ENCODE measurements around the gene S100A8. TPM values are rescaled to one million over a fixed set of nuclear protein-coding genes. Genes with fewer than 3 reads are reported as not detected.

S100A8 gene
- total RNA-seq, 1 experiment from 2014 or later, result not detected

DNA sequence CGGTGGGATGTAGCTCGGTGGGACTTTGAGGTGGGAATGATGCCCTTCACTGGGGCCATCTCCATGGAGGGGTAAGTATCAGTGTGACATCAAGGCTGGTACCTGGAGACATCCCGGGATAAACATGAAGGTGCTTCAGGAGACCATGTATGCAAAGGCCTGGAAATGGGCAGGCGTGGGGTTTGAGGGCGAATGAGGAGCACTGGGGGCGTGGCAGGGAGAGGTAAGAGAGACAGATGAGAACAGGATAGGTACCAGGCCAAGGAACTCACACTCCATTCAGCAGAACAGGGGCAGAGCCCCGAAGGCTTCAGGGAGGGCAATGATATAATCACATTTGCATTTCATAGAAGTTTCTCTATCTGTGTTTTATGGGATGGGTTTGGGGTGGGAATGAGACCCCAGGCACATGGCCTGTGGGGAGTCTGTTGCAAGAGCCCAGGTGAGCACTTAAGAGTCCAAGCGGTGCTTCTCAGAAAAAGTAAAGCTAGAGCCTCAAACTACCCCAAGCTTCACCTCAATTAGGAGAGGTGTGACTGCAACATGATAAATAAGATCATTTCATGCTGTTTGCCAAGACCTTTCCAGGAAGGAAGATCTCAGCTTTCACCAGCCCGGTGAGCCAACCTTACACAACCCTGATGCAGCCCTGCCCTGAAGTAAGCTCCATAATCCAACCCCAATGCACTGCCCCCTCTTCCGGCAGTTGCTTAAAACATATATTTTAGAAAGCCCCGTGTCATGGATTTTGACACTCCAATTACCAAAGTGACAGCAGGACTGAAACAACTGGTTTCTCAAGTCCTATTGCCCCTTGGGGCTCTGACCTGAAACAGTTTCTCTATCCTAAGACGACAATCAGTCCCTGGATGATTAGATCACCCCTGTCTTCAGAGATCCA, 25.9 kb downstream of the S100A8 start:
- Histone ChIP-seq H3K9me3 (no peaks in the 10 kb centered on the region), H3K4me1 (peaks cover 28% of the 10 kb centered on the region), H3K27me3 (replicated peaks; ENCODE audit: control insufficient read depth, insufficient read depth, low read length) (no peaks in the 10 kb centered on the region), H3K36me3 (ENCODE audit: control insufficient read depth, insufficient read depth, low read length) (no peaks in the 10 kb centered on the region), H3K4me3 (ENCODE audit: low read depth, low read length) (no peak overlapping the region)
- ChIA-PET CTCF (no interaction called here), POLR2A (no interaction called here)
- TF ChIP-seq, protein P1, sequence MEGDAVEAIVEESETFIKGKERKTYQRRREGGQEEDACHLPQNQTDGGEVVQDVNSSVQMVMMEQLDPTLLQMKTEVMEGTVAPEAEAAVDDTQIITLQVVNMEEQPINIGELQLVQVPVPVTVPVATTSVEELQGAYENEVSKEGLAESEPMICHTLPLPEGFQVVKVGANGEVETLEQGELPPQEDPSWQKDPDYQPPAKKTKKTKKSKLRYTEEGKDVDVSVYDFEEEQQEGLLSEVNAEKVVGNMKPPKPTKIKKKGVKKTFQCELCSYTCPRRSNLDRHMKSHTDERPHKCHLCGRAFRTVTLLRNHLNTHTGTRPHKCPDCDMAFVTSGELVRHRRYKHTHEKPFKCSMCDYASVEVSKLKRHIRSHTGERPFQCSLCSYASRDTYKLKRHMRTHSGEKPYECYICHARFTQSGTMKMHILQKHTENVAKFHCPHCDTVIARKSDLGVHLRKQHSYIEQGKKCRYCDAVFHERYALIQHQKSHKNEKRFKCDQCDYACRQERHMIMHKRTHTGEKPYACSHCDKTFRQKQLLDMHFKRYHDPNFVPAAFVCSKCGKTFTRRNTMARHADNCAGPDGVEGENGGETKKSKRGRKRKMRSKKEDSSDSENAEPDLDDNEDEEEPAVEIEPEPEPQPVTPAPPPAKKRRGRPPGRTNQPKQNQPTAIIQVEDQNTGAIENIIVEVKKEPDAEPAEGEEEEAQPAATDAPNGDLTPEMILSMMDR (IDR thresholded peaks at IDR 0.05; ENCODE audit: insufficient read depth in 1 of 2, low read depth in 1 of 2, low read length in 1 of 2, severe bottlenecking in 1 of 2, unreplicated experiment in 1 of 2), result no peak
- Mint-ChIP-seq H3K27me3 (ENCODE audit: insufficient read depth, unreplicated experiment) (no peaks in the 10 kb centered on the region), H3K4me3 (ENCODE audit: unreplicated experiment) (no peak overlapping the region), H3K27ac (ENCODE audit: unreplicated experiment) (no peak overlapping the region), H3K9me3 (ENCODE audit: unreplicated experiment) (no peaks in the 10 kb centered on the region), H3K36me3 (ENCODE audit: insufficient read depth, unreplicated experiment) (no peaks in the 10 kb centered on the region), H3K4me1 (ENCODE audit: low read depth, unreplicated experiment) (peaks cover 6% of the 10 kb centered on the region)
- no TSS peak for BruUV-seq (replicated peaks)
- DNase-seq, result no peak
- intact Hi-C loops (cut with micrococcal nuclease; ENCODE audit: unreplicated experiment), result no loop called here

DNA sequence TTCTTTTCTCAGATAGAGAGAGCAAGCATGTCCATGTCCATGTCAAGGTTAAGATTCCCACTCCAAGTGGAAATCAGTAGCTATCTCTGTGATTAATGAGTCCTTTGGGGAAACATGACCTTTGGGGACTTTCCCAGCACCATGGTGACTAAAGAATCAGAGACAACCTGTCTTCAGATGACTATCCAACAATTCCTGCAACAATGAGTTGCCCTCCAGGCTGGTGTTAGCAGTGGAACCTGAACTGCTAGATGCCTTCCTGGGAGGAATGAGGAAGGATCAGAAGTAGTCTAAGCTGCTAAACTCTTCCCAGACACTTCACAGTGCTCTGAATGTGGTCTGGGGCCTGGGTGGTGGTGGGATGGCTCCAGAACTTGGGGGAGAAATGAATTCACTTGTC, 26.7 kb downstream of the S100A8 start:
- TF ChIP-seq, protein P1 (IDR thresholded peaks at IDR 0.05; ENCODE audit: insufficient read depth in 1 of 2, low read depth in 1 of 2, low read length in 1 of 2, severe bottlenecking in 1 of 2, unreplicated experiment in 1 of 2), result no peak
- Histone ChIP-seq H3K36me3 (ENCODE audit: control insufficient read depth, insufficient read depth, low read length) (no peaks in the 10 kb centered on the region), H3K4me3 (ENCODE audit: low read depth, low read length) (no peak overlapping the region), H3K4me1 (peaks cover 28% of the 10 kb centered on the region), H3K9me3 (no peaks in the 10 kb centered on the region), H3K27me3 (replicated peaks; ENCODE audit: control insufficient read depth, insufficient read depth, low read length) (no peaks in the 10 kb centered on the region)
- H3K27me3 Mint-ChIP-seq (ENCODE audit: insufficient read depth, unreplicated experiment), result no peaks in the 10 kb centered on the region
- H3K4me1 Mint-ChIP-seq (ENCODE audit: low read depth, unreplicated experiment), result peaks cover 6% of the 10 kb centered on the region
- H3K4me3 Mint-ChIP-seq (ENCODE audit: unreplicated experiment), result no peak overlapping the region
- no peak for DNase-seq
- ChIA-PET POLR2A (interaction anchor here (0.7 kb wide), 1 partner anchor 122 kb away, joined by 11 read pairs; no protein-coding TSS in a partner anchor), CTCF (no interaction called here)
- no peaks in the 10 kb centered on the region for H3K9me3 Mint-ChIP-seq (ENCODE audit: unreplicated experiment)
- no peaks in the 10 kb centered on the region for H3K36me3 Mint-ChIP-seq (ENCODE audit: insufficient read depth, unreplicated experiment)
- BruUV-seq (replicated peaks), result no TSS peak
- H3K27ac Mint-ChIP-seq (ENCODE audit: unreplicated experiment), result no peak overlapping the region
- intact Hi-C loops (cut with micrococcal nuclease; ENCODE audit: unreplicated experiment), result no loop called here

DNA sequence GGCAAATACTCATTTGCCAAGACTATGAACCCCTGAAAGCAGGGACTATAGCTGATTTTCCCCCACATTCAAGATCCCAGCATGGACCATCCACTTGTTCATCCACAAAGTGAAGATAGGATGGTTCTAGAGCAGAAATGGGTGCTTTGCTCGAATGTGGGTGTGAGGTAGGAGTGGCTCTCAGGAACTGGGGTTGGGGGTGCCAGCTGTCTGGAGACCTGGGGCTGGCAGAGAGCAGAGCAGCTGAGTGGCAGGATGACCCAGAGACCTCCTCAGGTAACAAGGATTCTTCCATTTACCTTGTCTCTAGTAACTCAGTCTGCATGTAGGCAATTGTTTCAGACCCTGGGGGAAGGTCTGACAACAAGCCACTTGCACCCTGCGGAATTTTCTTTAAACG, 27.2 kb downstream of the S100A8 start:
- no peak for DNase-seq
- Histone ChIP-seq H3K36me3 (ENCODE audit: control insufficient read depth, insufficient read depth, low read length) (no peaks in the 10 kb centered on the region), H3K27me3 (replicated peaks; ENCODE audit: control insufficient read depth, insufficient read depth, low read length) (no peaks in the 10 kb centered on the region), H3K4me3 (ENCODE audit: low read depth, low read length) (no peak overlapping the region), H3K9me3 (no peaks in the 10 kb centered on the region), H3K4me1 (peaks cover 28% of the 10 kb centered on the region)
- TF ChIP-seq, protein P1 (IDR thresholded peaks at IDR 0.05; ENCODE audit: insufficient read depth in 1 of 2, low read depth in 1 of 2, low read length in 1 of 2, severe bottlenecking in 1 of 2, unreplicated experiment in 1 of 2), result no peak
- no TSS peak for BruUV-seq (replicated peaks)
- CTCF ChIA-PET, result no interaction called here
- intact Hi-C loops (cut with micrococcal nuclease; ENCODE audit: unreplicated experiment), result no loop called here
- Mint-ChIP-seq H3K36me3 (ENCODE audit: insufficient read depth, unreplicated experiment) (no peaks in the 10 kb centered on the region), H3K27ac (ENCODE audit: unreplicated experiment) (no peak overlapping the region), H3K27me3 (ENCODE audit: insufficient read depth, unreplicated experiment) (no peaks in the 10 kb centered on the region), H3K4me1 (ENCODE audit: low read depth, unreplicated experiment) (peaks cover 6% of the 10 kb centered on the region), H3K9me3 (ENCODE audit: unreplicated experiment) (no peaks in the 10 kb centered on the region), H3K4me3 (ENCODE audit: unreplicated experiment) (no peak overlapping the region)
- POLR2A ChIA-PET, result no interaction called here

Data from Caco-2 (cell line).